OCI-LY3 (cell line): ENCODE data around the gene MCM5.

Source experiments
- EZH2phosphoT487 ChIP-seq: fragments of 200-600 bp; shearing (Covaris generic); IDR thresholded peaks from 2 replicates; pipeline ENCODE4 v1.6.1; 2018; ENCODE audit warnings: antibody characterized with exemption, mixed run types, low read depth
- TF ChIP-seq, protein P1 (sequence below): fragments of 200-600, 300-600 bp; sonication (generic); IDR thresholded peaks from 2 replicates; pipeline ENCODE4 v1.5.1; 2014; ENCODE audit warnings: antibody characterized with exemption, low read length, low read depth

DNA sequence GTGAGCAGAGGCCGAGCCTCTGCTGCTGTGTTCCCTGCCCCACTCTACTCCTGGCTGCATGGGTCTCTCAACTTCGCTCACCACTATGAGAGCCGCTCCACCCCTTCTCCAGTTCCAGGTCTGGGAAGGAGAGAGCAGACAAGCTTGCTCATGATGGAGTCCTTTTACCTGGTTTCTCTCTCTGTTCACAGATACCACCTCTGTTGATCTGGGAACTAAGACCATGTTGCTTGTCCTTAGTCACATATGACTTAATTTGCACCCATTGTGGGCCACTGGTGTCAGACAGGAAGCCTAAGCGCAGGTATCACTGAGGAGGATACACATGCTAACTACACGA is 26.8 kb downstream of the MCM5 start:
- TF ChIP-seq, protein P1, sequence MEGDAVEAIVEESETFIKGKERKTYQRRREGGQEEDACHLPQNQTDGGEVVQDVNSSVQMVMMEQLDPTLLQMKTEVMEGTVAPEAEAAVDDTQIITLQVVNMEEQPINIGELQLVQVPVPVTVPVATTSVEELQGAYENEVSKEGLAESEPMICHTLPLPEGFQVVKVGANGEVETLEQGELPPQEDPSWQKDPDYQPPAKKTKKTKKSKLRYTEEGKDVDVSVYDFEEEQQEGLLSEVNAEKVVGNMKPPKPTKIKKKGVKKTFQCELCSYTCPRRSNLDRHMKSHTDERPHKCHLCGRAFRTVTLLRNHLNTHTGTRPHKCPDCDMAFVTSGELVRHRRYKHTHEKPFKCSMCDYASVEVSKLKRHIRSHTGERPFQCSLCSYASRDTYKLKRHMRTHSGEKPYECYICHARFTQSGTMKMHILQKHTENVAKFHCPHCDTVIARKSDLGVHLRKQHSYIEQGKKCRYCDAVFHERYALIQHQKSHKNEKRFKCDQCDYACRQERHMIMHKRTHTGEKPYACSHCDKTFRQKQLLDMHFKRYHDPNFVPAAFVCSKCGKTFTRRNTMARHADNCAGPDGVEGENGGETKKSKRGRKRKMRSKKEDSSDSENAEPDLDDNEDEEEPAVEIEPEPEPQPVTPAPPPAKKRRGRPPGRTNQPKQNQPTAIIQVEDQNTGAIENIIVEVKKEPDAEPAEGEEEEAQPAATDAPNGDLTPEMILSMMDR: no peak
- no peak for TF ChIP-seq EZH2phosphoT487
